Kidney glomerular epithelial cell (primary cell): ENCODE measurements around the gene CAPZB.
"Not testable (repeated sequence)": the region's sequence is repeated elsewhere in the genome, so short reads cannot be mapped to it uniquely, and the experiment has no call there.

Experiments used
- DNase-seq: peaks from one replicate; lab custom pipeline; 2025; lab: John Stamatoyannopoulos, UW

Gene CAPZB

DNA sequence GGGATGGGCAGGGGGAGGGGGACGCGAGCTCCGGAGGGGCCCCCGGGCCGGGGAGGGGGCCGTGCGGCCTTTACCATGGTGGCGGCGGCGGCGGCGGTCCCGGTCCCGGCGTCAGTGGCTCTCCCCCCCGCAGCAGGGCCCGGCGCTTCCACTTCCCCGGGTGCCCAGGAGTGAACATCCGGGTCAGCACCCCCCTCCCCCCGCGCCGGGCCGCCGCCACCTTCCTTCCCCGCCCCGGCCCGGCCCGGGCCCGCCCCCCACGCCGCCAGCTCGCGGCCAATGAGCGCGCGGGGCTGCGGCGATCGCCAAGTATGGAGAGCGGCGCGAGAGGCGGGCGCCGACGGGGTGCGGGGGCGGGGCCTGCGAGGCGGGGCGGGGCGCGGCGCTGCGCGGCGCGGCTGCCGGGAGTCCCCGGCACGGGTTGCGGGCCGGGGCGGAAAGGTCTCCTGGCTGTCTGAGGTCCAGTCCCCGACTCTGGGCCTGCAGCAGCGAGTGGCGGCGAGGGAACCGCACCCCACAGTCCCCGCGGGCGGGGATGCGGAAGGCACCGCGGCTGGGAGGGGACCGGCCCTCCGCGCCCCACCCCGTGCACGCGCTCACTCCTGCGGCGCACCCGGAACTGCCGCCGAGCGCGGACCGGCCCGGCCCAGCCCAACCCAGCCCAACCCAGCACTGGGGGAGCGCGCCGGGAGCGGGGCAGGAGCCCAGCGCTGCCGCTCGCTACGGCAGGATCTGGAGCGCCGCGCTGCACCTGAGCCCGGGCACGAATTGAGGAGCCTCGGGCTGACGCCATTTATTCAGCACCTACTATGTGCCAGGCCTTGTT, at the start of gene CAPZB:
Gene CAPZB, minus strand, starts transcription at position 178 of the 826 bp plus-strand sequence. Its CDS starts 101 bp downstream, at position 77.
- DNase-seq, result peak; percentile 68

DNA sequence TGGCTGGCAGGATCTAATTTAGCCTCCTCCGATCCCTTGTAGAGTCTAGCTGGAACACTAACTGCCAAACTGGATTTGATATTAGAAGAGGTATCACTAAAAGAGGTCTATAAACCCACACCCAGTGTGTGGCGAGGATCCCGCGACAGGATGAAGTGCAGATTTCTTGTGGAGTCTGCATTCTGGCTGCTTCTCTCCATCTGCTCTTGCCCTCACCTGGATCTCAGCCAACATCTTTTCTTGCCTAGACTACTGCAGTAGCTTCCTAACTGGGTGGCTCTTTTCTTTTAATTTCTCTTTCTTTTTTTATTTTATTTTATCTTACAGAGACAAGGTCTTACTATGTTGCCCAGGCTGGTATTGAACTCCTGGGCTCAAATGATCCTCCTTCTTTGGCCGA, 48.9 kb upstream of the CAPZB start:
- DNase-seq, result no peak

- DNase-seq, result no peak
Observed at GRCh38 chr1:19533626-19534025, 48.3 kb upstream of the CAPZB start.

DNA sequence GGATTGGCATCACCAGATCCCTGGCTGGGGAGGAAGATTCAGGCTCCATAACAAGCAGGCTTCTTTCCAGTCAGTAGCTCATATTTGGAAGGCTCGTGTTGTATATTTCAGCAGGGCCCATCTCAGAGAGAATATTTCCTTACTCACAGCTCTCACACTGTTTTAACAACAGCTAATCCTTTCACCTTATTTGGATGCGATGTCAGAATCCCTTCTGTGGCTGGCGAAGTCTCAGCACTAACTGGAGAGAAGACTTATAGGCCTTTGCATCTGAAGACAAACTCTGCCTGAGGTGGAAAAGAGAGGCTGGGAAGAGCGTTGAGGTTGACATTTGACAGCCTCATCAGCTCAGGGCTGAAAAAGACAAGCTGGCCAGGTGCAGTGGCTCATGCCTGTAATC, 47.2 kb upstream of the CAPZB start:
- no peak for DNase-seq

DNA sequence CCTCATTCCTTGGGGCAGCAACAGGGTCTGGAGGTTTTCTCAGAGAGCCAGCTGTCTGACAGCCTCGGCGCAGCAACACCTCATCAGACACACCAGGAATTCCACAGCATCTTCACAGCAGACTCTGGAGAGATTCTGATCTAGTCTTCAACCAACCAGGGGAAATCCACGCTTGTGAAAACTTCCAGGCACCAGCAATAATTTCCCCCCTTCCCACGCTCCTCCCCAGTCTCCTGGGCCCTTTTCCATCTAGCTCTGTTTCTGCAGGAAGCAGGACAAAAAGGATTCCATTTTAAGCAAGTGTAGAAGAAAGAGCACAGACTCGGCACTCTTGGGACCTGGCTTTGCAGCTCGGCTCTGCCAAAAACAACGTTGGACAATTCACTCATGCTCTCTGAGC, 44.3 kb upstream of the CAPZB start:
- DNase-seq, result no peak

DNA sequence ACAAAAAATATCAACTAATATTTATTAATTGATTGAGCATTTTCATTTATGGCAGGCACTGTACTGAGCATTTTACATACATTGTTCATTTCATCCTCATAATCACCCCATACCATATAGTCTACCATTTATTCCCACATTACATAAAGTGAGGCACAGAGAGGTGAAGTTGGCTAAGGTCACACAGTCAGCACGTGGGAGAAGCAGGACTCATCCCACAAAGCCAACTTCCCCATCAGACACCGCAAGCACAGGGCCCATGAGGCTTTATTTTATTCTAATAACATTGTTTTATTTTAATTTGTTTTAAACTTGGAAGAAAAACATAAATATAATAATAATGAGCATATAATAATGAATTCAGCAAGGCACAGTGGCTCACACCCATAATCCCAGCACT, 43.1 kb upstream of the CAPZB start:
- DNase-seq, result no peak

GRCh38 chr1:19525607-19526545, 40.5 kb upstream of the CAPZB start:
- no peak for DNase-seq

- DNase-seq, result no peak
Observed at GRCh38 chr1:19524791-19525190, 39.5 kb upstream of the CAPZB start.

- DNase-seq, result not testable (repeated sequence)
Observed at GRCh38 chr1:19522570-19522969, 37.2 kb upstream of the CAPZB start.

GRCh38 chr1:19521411-19521810, 36.1 kb upstream of the CAPZB start:
- DNase-seq, result no peak

GRCh38 chr1:19517017-19517416, 31.7 kb upstream of the CAPZB start:
- DNase-seq, result no peak

DNA sequence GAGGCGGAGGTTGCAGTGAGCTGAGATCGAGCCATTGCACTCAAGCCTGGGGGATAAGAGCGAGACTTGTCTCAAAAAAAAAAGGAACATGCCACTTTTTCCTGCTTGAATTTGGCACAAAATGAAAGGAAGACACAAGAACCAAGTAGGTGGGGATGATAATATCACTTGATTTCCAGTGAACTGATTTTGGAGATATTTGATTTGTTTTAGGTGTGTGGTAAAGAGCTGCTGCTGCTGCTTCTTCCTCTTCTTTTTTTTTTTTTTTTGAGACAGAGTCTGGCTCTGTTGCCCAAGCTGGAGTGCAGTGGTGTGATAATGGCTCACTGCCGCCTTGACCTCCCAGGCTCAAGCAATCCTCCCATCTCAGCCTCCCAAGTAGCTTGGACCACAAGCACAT, 29.9 kb upstream of the CAPZB start:
- no peak for DNase-seq

DNA sequence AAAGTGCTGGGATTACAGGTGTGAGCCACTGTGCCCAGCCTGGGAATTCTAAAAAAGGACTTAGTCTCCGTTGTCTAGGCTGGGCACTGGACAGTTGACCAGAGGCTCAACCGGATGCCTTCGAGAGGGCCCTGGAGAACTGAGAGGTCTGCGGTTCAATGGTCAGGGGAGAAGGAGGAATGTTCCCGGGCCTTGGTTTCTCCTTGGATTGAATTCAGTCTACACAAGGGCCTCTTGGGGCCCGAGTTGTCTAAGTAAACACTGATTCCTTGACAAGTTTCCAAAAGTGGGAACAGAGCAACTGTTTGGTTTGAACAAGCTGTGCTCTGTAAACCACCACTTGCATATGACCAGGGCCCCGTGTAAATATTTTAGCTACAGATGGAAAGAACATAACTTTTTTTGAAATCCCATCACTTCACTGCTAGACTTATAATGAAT, 29.1 kb upstream of the CAPZB start:
- DNase-seq, result no peak

DNA sequence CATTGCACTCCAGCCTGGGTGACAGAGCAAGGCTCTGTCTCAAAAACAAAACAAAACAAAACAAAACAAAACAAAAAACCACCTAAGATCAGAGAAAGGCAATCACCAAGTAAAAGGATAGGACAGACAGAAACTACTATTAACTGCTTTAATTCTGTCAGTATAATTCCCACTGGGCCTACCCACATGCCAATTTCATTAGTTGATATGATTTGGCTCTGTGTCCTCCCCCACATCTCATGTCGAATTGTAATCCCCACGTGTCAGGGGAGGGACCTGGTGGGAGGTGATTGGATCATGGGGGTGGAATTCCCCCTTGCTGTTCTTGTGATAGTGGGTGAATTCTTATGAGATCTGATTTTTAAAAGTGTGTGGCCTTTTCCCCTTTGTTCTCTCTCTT, 27.2 kb upstream of the CAPZB start:
- DNase-seq, result peak; percentile 15

DNA sequence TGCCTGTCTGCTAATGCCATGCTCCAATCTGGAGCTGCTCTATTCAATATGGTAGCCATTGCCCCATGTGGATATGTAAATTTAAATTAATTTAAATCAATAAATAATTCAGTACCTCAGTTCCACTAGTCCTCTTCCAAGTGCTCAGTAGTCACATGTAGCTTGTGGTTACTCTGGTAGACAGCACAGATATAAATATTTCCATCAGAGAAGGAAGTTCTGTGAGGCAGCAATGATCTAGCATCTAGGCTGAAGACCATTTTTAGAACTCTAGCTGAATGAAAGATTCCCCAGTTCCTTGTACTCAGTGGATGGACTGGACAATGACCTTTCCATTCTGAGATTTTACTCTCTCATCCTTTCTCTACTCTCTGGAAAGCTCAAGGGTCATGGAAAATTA, 25.8 kb upstream of the CAPZB start:
- DNase-seq, result no peak

- not testable (repeated sequence) for DNase-seq
Observed at GRCh38 chr1:19509647-19510046, 24.3 kb upstream of the CAPZB start.

- no peak for DNase-seq
Observed at GRCh38 chr1:19507516-19507915, 22.2 kb upstream of the CAPZB start.

DNA sequence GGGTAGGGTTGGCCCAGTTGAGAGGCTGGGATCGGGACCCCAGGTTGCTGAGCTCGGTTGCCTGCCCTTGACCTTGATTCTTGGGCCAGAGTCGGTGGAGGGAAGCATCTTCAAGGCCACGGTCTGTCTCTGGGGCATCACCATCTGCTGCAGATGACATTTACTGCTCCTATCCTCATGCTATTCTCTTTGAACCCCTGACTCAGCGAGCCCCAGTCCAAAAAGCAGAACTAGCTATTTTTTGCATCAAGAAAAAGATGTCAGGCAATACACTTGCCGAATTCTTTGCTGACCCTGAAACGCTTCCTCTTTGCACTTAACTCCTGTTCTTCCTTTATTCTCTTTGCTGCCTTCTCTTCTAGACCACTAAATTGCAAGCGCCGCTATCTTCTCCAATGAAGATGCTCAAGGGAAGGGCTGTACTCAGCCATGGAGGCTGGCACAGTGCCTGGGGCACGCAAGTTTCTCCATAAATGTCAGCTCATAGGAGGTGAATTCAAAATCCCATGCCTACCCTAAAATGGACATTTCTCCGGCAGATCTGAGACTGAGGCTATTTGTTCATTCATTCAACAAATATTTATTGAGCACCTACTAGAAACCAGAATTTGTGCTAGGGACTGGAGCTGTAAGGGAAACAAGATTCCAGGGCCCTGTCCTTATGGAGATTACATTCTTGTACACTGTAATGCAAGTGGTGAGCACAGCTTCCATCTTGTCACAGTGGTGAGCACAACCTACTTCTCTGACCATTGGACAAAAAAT, 20.5 kb upstream of the CAPZB start:
- DNase-seq, result no peak

DNA sequence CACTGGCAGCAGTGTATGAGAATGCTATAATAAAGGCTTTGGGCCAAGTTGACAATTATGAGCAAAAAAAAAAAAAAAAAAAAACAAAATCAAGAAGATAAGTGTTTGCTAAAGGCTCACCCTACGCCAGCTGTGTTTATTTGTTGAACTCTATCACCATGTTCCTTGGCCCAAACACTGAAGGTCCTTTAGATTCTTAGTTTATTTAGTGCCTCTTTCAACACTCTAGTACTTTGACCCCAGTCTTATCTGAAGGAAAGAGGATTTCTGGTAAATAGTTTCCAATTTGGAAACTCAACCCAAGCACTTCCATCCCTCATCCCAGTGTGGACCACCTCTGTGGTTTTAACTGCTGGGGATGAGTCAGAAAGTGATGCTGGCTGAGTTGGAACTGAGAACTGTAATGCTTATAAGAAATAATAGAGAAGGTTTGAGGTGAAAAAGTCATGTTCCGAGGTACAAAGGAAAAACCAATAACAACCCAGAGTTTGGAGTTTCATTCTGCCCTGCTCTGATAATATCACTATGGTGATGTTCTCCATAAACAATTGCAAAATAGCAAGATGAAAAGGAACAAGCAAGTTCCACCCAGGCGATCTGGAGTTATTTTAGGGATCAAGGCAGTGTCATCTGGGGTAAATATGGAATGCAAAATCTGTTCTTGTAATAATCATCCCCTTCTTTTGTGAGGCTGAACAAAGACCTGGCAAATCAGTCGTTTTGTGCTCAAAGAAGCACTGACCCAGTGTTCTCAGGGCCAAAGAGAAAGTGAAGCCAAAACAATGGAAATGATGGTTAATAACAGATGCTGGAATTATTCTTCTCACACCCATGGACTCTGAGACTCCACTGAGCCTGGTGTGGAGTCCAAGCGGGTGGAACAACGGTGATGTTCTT, 19.7 kb upstream of the CAPZB start:
- peak; percentile 77 for DNase-seq

DNA sequence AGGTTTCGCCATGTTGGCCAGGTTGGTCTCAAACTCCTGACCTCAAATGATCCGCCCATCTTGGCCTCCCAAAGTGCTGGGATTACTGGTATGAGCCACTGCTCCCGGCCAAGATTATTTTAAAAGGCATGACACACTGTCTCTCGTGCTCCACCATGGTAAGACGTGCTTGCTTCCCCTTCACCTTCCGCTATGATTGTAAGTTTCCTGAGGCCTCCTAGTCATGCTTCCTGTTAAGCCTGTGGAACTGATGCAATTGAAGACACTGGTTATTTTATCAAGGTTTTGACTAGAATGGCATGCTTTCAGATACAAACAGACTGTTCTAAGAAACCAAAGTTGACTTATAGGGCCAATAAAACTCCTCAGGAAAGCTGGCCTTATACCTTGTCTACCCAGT, 16.9 kb upstream of the CAPZB start:
- DNase-seq, result not testable (repeated sequence)

- not testable (repeated sequence) for DNase-seq
Observed at GRCh38 chr1:19499887-19500286, 14.5 kb upstream of the CAPZB start.
